Astrocyte (in vitro differentiated cells and primary cell): Measurements from ENCODE around the gene STX4.

Experiments
- EZH2 ChIP-seq: IDR thresholded peaks from 2 replicates; pipeline ENCODE4 v1.6.1; 2012; ENCODE audit warnings: mild to moderate bottlenecking, low read length, inconsistent platforms; ENCODE audit not compliant: insufficient read depth
- TF ChIP-seq, protein P1 (sequence below): IDR thresholded peaks from 2 replicates; pipeline ENCODE4 v1.5.1; 2011; ENCODE audit warnings: low read depth, mild to moderate bottlenecking, inconsistent platforms, low read length, moderate library complexity; ENCODE audit not compliant: insufficient read depth

DNA sequence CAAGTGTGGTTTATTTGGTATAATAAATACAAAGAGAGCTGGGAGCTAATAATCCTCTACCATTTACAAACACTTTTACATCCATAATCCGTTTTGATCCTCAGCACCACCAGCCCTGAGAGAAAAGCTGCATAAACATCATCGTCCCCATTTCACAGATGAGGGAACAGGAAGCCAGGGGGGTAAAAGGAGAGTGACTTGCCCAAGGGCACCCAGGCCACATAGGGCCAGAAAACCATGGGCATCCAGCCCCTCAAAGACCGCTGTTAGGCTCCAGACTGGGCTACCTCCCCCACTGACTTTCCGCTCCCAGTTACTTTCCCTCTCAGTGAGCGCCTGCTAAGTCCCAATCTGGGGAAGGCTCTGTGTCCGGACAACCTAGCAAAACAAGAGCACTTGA lies 29.6 kb upstream of the STX4 start:
- no peak for TF ChIP-seq EZH2
- TF ChIP-seq, protein P1, sequence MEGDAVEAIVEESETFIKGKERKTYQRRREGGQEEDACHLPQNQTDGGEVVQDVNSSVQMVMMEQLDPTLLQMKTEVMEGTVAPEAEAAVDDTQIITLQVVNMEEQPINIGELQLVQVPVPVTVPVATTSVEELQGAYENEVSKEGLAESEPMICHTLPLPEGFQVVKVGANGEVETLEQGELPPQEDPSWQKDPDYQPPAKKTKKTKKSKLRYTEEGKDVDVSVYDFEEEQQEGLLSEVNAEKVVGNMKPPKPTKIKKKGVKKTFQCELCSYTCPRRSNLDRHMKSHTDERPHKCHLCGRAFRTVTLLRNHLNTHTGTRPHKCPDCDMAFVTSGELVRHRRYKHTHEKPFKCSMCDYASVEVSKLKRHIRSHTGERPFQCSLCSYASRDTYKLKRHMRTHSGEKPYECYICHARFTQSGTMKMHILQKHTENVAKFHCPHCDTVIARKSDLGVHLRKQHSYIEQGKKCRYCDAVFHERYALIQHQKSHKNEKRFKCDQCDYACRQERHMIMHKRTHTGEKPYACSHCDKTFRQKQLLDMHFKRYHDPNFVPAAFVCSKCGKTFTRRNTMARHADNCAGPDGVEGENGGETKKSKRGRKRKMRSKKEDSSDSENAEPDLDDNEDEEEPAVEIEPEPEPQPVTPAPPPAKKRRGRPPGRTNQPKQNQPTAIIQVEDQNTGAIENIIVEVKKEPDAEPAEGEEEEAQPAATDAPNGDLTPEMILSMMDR: no peak
